H4 (cell line): ENCODE results near the gene CLSTN2. TPM values are rescaled to one million over a fixed set of nuclear protein-coding genes. Genes with fewer than 3 reads are reported as not detected.
A peak's percentile ranks its signal among the peaks of the same experiment; 100 is the strongest.

Experiments
- DNase-seq: peaks from one replicate; pipeline ENCODE4 v3.0.0-alpha.2; 2015; ENCODE audit warnings: low spot score
- total RNA-seq: library from RNA; depleted of rRNA; stranded (reverse); fragments of >200 nt; shearing (Covaris generic); gene quantifications from 2 replicates; pipeline ENCODE4 v1.2.3, GENCODE V29; 2014

Gene CLSTN2
- total RNA-seq, 1 experiment from 2014 or later, result 3.9 TPM

- no peak for DNase-seq
These were observed 403.9 kb downstream of the CLSTN2 start for GRCh38 chr3:140338916-140339315.

GRCh38 chr3:140341203-140341602 lies 406.2 kb downstream of the CLSTN2 start:
- DNase-seq, result no peak

- DNase-seq, result no peak
These were observed 406.9 kb downstream of the CLSTN2 start for GRCh38 chr3:140341817-140342403.

GRCh38 chr3:140342668-140343067 lies 407.7 kb downstream of the CLSTN2 start:
- DNase-seq, result peak; percentile 37

- DNase-seq, result no peak
These were observed 408.5 kb downstream of the CLSTN2 start for GRCh38 chr3:140343211-140344081.

GRCh38 chr3:140344082-140344454 lies 409.1 kb downstream of the CLSTN2 start:
- DNase-seq, result no peak

GRCh38 chr3:140344601-140345205 lies 409.7 kb downstream of the CLSTN2 start:
- DNase-seq, result no peak

GRCh38 chr3:140347151-140347550 lies 412.2 kb downstream of the CLSTN2 start:
- DNase-seq, result no peak

- no peak for DNase-seq
These were observed 415.0 kb downstream of the CLSTN2 start for GRCh38 chr3:140349938-140350337.

- no peak for DNase-seq
These were observed 416.5 kb downstream of the CLSTN2 start for GRCh38 chr3:140351466-140351865.

- DNase-seq, result no peak
These were observed 420.5 kb downstream of the CLSTN2 start for GRCh38 chr3:140355481-140355880.

GRCh38 chr3:140358686-140359085 lies 423.7 kb downstream of the CLSTN2 start:
- no peak for DNase-seq

- no peak for DNase-seq
These were observed 424.4 kb downstream of the CLSTN2 start for GRCh38 chr3:140359233-140359995.

GRCh38 chr3:140360332-140360731 lies 425.3 kb downstream of the CLSTN2 start:
- no peak for DNase-seq

- DNase-seq, result peak; percentile 24
These were observed 428.8 kb downstream of the CLSTN2 start for GRCh38 chr3:140363801-140364200.

- no peak for DNase-seq
These were observed 431.1 kb downstream of the CLSTN2 start for GRCh38 chr3:140365872-140366697.

GRCh38 chr3:140368223-140368811 lies 433.3 kb downstream of the CLSTN2 start:
- DNase-seq, result no peak

- no peak for DNase-seq
These were observed 435.7 kb downstream of the CLSTN2 start for GRCh38 chr3:140370686-140371085.

- no peak for DNase-seq
These were observed 438.2 kb downstream of the CLSTN2 start for GRCh38 chr3:140373234-140373633.

GRCh38 chr3:140375002-140375401 lies 440.0 kb downstream of the CLSTN2 start:
- DNase-seq, result no peak
